Endometrium (tissue), 2 donors: ENCODE measurements around the gene SPEN.
"Not testable (repeated sequence)": the region's sequence is repeated elsewhere in the genome, so short reads cannot be mapped to it uniquely, and the experiment has no call there.

Experiments
- FAIRE-seq: peaks from 2 replicates; lab custom pipeline; 2012; peaks lifted over from hg19 to GRCh38; lab: Jason Lieb, UNC
- donor health status: control.
- donor health status: control.

Gene SPEN

GRCh38 chr1:15962671-15963362 lies 115.3 kb downstream of the SPEN start:
- no peak for FAIRE-seq

- FAIRE-seq, result no peak
Measured at GRCh38 chr1:15963363-15963967, 116.0 kb downstream of the SPEN start.

GRCh38 chr1:15963968-15964648 lies 116.6 kb downstream of the SPEN start:
- FAIRE-seq, result no peak

GRCh38 chr1:15965228-15965767 lies 117.8 kb downstream of the SPEN start:
- no peak for FAIRE-seq

- FAIRE-seq, result no peak
Measured at GRCh38 chr1:15966081-15966955, 118.8 kb downstream of the SPEN start.

- no peak for FAIRE-seq
Measured at GRCh38 chr1:15966956-15967344, 119.4 kb downstream of the SPEN start.

- FAIRE-seq, result no peak
Measured at GRCh38 chr1:15968172-15968571, 120.7 kb downstream of the SPEN start.

- FAIRE-seq, result no peak
Measured at GRCh38 chr1:15969321-15969880, 121.9 kb downstream of the SPEN start.

- no peak for FAIRE-seq
Measured at GRCh38 chr1:15970911-15971310, 123.4 kb downstream of the SPEN start.

GRCh38 chr1:15972409-15972808 lies 124.9 kb downstream of the SPEN start:
- no peak for FAIRE-seq

- FAIRE-seq, result no peak
Measured at GRCh38 chr1:15973772-15974171, 126.3 kb downstream of the SPEN start.

- no peak for FAIRE-seq
Measured at GRCh38 chr1:15974855-15975254, 127.3 kb downstream of the SPEN start.

- FAIRE-seq, result no peak
Measured at GRCh38 chr1:15975358-15975804, 127.9 kb downstream of the SPEN start.

GRCh38 chr1:15975805-15976680 lies 128.5 kb downstream of the SPEN start, which contains the start of gene ZBTB17:
TSS of gene ZBTB17 (minus strand) at chr1:15976101. CDS start at chr1:15948495, 27,606 bp downstream.
- no peak for FAIRE-seq

- not testable (repeated sequence) for FAIRE-seq
Measured at GRCh38 chr1:15977947-15978346, 130.4 kb downstream of the SPEN start.

GRCh38 chr1:15981679-15982078 lies 134.2 kb downstream of the SPEN start:
- no peak for FAIRE-seq

GRCh38 chr1:15983275-15983674 lies 135.8 kb downstream of the SPEN start:
- no peak for FAIRE-seq

GRCh38 chr1:15985611-15986297 lies 138.2 kb downstream of the SPEN start:
- FAIRE-seq, result no peak

GRCh38 chr1:15988856-15989736 lies 141.6 kb downstream of the SPEN start:
- no peak for FAIRE-seq
